K562 (cell line): ENCODE data around the gene TRMT112. TPM values are rescaled to one million over a fixed set of nuclear protein-coding genes. Genes with fewer than 3 reads are reported as not detected.

ENCODE experiments used
- ARID3A ChIP-seq: IDR thresholded peaks from 2 replicates; pipeline ENCODE4 v1.6.1; 2012; ENCODE audit warnings: low read depth, low read length, improper control_type of control experiment, borderline replicate concordance
- BRD9 ChIP-seq: fragments of 450-650 bp; IDR thresholded peaks from 2 replicates; pipeline ENCODE4 v1.6.1; 2018; ENCODE audit warnings: low read depth; ENCODE audit not compliant: partially characterized antibody
- KLF13 ChIP-seq: fragments of 450-650 bp; IDR thresholded peaks from 2 replicates; pipeline ENCODE4 v1.6.1; 2016; ENCODE audit warnings: missing genetic modification characterization, low read depth, mild to moderate bottlenecking, missing compliant biosample characterization, moderate library complexity, borderline replicate concordance
- MEF2D ChIP-seq: conservative IDR thresholded peaks from 2 replicates; pipeline ENCODE4 v1.6.1; 2016; ENCODE audit warnings: low read depth, missing genetic modification characterization, missing compliant biosample characterization
- NCOR1 ChIP-seq: fragments of 450-650 bp; IDR thresholded peaks from 2 replicates; pipeline ENCODE4 v1.6.1; 2016; ENCODE audit warnings: mild to moderate bottlenecking, moderate library complexity
- PML ChIP-seq: IDR thresholded peaks from 2 replicates; pipeline ENCODE4 v1.6.1; 2012; ENCODE audit warnings: low read length, inconsistent platforms
- ZNF449 ChIP-seq: fragments of 250-450 bp; sonication (Bioruptor Pico); IDR thresholded peaks from 2 replicates; pipeline ENCODE4 v1.8.0; 2022; ENCODE audit warnings: moderate library complexity, mild to moderate bottlenecking, inconsistent platforms
- ZNF592 ChIP-seq: fragments of 450-650 bp; IDR thresholded peaks from 2 replicates; pipeline ENCODE4 v1.6.1; 2017; ENCODE audit warnings: antibody characterized with exemption, mild to moderate bottlenecking
- polyA plus RNA-seq, 8 experiments: library from polyadenylated mRNA; depleted of rRNA in 4 of 8; stranded (reverse) in 5 of 8; unstranded in 3 of 8; fragments of >200 nt; fragmentation: Nextera tagmentation in 2 of 8; fragmentation: Illumina TruSeq in 1 of 8; extraction: Ambion mirVana in 2 of 8; extraction: Trizol in 1 of 8; gene quantifications; 2 replicates each; pipeline versions ENCODE4 v1.2.1 to v1.2.3, GENCODE V29; 2011 to 2014; ENCODE audit warnings: inconsistent platforms in 1 of 8, missing spikeins in 1 of 8
- total RNA-seq, 7 experiments: library from RNA; depleted of rRNA in 6 of 7; stranded (reverse); fragments of >200 nt in 6 of 7; fragmentation: Illumina TruSeq in 2 of 7; extraction: Trizol in 2 of 7; gene quantifications; 2 replicates each; pipeline versions ENCODE4 v1.2.1 to v1.2.3, GENCODE V29; 2011 to 2021; ENCODE audit warnings: low replicate concordance in 1 of 7

The TRMT112 gene
- total and polyA plus RNA-seq, 9 of the 15 experiments (the other 6 are each of a cell fraction or from before 2014, with no cell fraction given), result 162 to 444 (median 300) TPM

- no peak for TF ChIP-seq ARID3A
- TF ChIP-seq ZNF592, result no peak
- TF ChIP-seq BRD9, result no peak
- TF ChIP-seq PML, result no peak
- TF ChIP-seq KLF13 (tag), result 0 out of 2 replicates have a peak, but pooled peaks have one; percentile 6
- no peak for TF ChIP-seq ZNF449
- TF ChIP-seq NCOR1, result no peak
- TF ChIP-seq MEF2D (tag), result no peak
- TF ChIP-seq, all 486 proteins: peak for 11
Observed at GRCh38 chr11:64358536-64358906, 41.2 kb upstream of the TRMT112 start (continued).
